ENCODE data around the gene IL22RA1.

The IL22RA1 gene

DNA sequence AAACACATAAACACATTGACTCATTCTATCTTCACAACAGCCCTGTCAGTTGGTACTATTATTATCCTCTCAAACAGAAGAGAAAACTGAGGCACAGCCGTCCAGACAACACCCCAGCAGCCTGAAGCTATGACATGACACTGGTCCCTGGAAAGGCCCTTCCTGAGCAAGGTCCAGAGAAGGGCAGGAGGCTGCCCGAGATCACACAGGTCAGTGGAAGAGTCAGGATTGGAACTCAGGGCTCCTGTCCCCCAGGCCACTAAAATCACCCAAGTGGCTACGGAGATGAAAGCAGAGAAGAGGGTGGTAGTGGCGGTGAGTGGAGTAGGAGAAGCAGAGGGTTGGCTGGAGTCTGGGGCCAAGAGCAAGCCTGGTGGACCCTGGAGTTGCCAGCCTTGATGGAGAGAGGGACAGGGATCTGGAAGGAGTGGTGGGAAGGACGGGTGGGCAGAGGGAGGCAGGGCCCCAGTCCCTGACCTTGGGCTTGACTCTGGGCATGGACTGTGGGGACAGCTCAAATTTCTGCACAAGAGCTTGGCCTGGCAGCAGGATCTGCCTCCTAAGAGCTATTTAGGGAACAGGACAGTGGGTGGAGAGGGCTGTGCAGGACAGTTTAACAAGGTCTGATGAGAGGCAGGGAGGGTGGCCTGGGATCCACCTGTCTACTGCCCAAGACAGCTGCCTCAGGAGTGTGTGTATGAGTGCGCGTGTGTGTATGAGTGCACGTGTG is 46.8 kb downstream of the IL22RA1 start:
- no peak for DNase-seq (ENCODE audit: low read depth in 3 of 3)

DNA sequence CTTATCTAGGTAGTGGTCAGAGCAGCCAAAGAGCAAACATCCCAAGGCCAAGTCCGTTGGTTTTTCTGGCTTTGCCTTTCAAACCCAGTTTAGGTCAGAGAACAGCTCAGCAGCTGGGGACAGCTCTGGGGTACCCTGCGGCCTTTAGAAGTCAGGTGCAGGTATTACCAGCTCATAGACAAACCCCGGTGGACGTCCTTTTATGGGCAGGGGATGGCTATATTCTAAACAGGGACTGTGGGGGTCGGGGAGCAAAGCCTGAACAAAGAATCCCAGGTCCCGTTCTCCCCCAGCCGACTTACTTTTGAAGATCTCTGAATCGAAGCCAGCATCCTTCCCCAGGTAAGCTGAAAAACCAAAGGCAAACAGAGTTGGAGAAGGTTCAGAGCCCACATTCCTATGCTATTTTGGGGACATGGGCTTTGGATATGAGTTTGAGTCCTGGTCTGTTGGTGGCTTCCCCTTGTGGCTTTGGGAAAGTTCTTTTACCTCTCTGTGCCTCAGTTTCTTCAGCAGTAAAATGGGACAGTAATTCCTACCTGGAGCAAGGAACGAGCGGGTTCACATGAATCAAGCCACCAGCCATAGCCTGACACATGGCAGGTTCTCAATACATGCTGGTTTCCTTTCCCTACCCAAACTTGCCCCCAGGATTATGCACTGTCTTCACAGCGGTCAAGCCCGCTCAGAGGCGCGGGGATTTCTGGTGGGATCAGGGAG is 47.6 kb downstream of the IL22RA1 start:
- DNase-seq (ENCODE audit: low read depth in 3 of 3) = no peak

DNA sequence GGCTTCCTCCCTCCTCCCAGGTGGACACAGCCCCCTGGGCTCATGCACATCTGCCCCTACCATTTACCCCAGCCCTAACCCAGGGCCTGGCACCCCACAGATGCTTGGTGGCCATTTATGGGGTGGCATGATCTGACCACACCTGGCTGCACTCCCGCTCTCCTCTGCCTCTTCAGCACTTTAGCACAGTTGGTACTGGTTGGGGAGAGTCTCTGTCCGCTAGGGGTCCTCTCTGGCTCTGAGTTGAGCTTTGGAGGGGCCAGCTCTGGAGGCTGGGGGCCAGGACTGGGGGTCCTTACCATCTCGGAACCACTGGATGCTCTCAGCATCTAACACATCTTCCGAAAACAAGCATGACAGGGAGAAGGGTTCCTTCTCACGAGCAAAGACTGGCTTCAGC is 48.4 kb downstream of the IL22RA1 start:
- DNase-seq (ENCODE audit: low read depth in 3 of 3) = no peak

DNA sequence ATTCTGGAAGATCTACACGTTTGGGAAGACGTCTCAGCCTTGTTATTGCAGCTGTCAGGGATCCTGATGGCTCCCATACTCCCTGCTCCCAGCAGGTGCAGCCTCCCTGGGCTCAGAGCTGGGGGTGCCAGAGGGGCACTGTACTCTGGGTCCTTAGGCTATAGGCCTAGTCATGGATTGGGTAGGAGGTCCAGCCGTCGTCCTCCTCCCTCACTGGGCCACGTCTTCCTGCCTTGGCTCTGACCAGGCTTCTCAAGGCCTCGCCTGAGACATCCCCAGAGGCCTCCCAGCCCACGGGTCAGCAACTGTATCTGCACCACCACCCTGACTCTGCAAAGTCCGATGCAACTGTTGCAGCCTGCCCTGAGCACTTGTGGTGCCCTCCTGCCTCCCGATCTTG is 49.2 kb downstream of the IL22RA1 start:
- DNase-seq (ENCODE audit: low read depth in 3 of 3) = no peak

DNA sequence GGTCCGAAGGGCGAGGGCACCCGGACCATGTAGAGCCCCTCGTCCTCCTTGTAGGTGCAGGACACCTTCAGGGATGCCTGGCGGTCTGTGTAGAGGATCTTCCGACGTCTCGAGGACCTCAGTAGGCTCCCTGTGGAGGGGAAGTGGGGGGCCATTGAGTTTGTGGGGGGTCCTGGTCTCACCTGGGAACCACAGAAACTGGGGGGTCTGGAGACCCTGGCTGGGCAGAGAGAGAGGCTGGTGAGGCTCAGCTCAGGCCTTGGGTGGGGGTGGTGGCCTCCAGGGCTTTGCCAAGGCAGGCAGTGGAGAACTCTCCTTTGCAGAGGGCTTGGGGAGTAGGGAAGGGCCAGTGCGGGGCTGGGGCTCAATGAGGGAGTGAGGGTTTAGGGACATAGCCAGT is 50.0 kb downstream of the IL22RA1 start:
- DNase-seq (ENCODE audit: low read depth in 3 of 3) = no peak

DNA sequence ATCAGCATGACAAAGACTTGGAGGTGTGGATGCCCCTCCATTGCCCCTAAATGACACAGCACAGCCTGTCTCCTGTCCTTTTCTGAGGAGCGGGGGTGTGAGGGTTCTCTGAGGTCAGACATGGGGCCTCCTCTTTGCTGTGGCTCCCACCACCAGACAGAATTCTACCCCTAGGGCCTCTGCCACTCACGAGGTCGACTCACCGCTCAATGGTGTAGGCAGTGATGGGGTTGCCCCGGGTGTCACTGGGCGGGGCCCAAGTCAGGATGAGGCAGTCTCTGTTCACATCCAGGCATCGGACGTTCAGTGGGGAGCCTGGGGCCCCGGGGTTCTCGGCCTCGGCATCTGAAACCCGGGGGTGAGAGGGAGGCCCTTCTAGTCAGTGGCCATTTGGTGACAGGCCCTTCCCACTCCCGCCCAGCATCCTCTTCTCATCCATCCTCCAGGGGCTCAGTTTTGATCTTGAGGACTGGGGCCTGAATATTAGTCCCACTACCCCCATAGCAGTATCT is 50.9 kb downstream of the IL22RA1 start:
- DNase-seq (ENCODE audit: low read depth in 3 of 3) = no peak

DNA sequence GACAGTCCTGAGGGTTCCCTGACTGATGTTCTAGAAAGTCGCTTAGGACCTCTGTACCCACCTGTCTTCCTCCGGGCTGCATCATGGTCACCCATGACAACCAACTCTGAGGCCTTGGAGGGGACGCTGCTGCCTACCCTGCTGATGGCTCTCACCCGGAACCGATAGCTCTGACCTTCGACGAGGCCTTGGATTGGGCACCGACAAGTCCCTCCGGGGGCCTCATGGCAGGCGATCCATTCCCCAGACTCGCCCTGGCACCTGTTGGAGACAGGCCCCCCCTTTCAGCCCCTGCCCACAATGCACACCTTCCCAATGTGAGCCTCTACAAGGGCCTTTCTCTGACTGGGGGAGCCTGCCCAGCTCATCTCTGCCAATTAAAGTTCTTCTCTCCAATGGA is 52.2 kb downstream of the IL22RA1 start:
- DNase-seq (ENCODE audit: low read depth in 3 of 3) = no peak

DNA sequence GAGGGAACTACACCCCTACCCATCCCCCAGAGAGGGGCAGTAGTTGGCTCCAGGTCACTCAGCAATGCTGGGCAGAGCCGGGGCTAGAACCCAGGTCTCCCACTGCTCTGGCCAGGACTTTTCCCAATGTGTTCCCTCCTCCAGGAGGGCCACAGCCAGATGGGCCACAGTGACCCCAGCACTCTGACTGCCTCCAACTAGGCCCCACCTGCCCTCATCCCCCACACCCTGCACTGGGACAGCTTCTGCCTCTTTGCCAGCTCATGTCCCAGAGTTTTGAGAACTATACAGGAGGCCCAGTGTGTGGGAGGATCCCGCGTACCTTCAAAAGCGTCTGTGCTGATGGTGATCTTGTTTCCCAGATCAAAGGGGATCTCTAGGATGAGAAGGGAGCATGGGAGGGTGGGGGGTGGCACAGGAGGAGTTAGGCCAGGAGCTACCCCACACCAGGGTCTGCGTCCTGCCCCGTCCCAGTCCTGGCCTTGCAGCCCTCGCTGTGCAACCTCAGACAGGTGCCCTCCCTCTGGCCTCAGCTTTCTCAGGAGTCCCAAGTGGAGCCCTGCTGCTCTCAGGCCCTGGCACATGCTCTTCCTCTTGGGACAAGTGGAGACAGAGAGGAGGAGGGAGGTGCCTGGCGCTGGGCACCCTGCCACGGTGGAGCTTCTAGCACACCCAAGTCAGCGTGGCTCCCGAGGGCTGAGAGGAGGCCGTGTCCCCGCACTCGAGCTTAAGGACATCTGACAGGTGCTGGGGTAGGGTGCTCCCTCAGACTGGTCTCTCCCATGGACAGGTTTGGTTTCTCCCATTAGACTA is 53.0 kb downstream of the IL22RA1 start:
- DNase-seq (ENCODE audit: low read depth in 3 of 3) = no peak

DNA sequence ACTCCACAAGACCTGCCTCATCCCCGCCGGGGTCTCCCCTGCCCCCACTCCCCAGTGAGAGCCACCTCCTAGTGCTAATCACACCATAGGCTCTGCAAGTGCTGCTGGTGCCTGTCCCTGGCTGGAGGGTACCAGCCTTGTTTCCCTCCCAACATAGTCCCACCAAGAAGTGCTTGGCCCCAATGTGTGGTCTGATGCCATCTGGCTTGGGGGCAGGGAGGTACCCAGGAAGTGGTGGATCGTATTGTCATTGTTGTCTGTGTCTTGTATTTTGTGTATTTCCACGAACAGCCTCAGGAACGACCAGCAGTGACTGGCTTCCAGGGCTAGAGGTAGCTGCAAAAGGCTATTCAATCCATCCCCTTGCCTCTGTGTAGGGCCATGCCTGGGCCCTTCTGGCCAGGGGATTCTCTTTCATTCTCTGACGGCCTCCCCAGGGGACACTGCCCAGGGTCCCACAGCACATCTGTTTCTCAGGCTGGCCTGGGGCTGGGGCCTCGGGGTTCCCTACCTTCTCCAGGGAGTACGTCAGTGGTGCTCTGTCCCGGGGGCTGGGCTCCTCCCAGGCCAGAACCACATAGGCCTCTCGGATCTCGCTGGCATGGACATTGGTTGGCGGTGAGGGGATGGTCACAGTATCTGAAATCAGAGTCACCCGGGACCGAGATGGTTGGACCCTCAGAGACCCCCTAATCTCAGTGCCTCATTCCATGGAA is 53.8 kb downstream of the IL22RA1 start:
- no peak for DNase-seq (ENCODE audit: low read depth in 3 of 3)

DNA sequence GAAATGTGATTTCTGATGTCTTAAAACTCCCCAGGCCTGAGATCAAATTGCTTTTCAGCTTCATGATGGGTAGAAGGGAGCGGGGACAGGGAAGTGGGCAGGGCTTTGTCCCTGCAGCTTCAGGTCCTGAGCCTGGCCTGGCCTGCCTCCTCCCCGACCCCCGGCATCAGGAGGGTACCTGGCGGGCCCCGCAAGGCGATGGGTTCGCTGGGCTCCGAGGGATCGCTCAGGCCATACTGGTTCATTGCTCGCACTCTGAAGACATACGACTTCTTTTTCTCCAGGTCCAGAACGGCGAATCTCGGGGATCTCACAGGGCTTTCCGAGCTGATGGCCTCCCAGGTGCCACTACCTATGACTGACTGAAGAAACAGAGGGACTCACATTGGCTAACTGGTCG is 56.5 kb downstream of the IL22RA1 start:
- DNase-seq (ENCODE audit: low read depth in 3 of 3) = no peak

DNA sequence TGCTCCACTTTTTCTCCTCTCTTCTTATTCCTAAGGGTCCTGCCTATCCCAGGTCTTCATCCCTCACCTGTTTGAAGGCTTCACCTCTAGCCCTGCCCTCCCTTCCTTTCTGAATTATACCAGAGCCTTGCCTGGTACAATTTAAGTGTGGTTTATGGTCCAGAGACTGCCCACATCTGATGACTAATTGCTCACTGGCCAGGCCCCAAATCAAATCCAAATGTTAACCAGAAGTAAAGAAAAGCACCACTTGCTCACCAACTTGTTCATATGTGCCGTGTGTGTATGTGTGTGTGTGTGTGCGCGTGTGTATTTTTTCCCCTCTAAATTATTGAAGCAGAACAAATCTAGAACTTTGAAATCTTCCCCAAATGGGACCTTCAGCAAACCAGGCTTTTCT is 57.4 kb downstream of the IL22RA1 start:
- DNase-seq (ENCODE audit: low read depth in 3 of 3) = no peak

DNA sequence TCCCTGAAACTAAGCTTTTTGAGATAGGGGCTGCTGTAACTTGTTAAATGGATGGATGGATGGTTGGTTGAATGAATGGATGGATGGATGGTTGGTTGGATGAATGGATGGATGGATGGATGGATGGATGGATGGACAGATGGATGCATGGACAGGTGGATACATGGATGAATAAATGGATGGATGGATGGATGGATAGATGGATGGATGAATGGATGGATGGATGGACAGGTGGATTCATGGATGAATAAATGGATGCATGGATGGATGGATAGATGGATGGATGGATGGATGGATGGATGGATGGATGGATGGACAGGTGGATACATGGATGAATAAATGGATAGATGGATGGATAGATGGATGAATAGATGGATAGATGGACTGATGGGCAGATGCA is 57.9 kb downstream of the IL22RA1 start:
- DNase-seq (ENCODE audit: low read depth in 3 of 3) = no peak

DNA sequence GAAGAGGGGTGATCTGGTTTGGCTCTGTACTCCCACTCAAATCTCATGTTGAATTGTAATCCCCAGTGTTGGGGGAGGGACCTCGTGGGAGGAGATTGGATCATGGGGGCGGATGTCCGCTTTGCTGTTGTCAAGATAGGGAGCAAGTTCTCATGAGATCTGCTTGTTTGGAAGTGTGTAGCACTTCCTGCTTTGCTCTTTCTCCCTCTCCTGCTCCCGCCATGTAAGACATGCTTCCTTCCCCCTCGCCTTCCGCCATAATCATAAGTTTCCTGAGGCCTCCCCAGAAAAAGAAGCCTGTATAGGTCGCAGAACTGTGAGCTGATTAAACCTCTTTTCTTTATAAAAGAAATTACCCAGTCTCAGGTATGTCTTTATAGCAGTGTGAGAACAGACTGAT is 58.9 kb downstream of the IL22RA1 start:
- no peak for DNase-seq (ENCODE audit: low read depth in 3 of 3)

DNA sequence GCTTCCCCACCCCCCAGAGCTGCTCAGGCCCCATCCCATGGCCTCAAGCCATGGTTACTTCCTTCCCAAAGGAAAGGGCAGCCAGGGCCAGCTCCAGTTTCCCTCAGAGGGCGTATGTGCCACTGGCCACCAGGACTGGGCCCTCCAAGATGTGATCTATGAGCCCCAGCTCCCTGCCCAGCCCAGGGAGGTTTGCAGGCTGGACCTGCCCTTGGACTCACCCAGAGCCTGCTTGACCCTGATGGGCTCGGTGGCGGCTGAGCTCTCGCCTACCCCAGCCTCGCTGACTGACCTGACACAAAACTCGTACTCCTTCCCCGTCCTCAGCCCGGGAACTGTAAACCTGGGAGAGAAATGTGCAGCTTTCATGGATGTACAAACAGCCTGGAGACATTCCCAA is 60.6 kb downstream of the IL22RA1 start:
- DNase-seq (ENCODE audit: low read depth in 3 of 3) = no peak

DNA sequence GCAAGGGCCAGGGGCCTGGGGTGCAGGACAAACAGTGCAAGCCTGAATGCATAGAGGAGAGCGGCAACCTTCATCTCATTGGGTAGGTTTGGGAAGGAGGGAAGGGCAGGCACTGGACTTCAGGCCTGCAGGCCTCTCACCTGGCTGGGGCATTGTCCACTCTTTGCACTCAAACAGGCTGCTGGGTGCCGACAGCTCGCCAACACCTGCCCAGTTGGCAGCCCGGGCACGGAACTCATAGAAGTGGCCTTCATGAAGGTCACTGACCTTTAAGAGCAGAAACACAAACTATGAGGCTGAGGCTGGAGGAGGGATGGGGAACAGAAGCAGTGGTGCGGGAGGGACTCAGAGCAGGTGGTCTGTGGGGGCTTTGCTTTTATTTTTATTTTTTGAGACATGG is 61.8 kb downstream of the IL22RA1 start:
- DNase-seq (ENCODE audit: low read depth in 3 of 3) = no peak

DNA sequence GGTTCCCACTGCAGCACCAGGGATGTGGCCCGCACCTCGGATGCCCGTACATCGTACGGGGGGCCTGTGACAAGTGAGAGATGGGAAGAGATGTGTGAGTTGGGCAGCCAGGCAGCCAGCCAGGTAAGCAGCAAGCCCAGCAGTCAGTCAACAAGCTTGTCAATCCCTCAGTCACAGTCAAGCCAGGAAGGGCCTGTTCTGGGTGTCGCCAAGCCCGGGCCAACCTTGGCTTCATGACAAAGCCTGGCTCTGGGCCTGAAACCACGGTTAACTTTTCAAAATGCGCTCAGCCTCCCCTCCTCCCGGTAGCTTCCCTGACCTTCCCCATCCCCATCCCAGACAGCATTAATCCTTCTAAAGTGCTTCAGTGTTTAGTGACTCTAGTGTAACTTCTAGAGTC is 62.8 kb downstream of the IL22RA1 start:
- DNase-seq (ENCODE audit: low read depth in 3 of 3) = no peak

DNA sequence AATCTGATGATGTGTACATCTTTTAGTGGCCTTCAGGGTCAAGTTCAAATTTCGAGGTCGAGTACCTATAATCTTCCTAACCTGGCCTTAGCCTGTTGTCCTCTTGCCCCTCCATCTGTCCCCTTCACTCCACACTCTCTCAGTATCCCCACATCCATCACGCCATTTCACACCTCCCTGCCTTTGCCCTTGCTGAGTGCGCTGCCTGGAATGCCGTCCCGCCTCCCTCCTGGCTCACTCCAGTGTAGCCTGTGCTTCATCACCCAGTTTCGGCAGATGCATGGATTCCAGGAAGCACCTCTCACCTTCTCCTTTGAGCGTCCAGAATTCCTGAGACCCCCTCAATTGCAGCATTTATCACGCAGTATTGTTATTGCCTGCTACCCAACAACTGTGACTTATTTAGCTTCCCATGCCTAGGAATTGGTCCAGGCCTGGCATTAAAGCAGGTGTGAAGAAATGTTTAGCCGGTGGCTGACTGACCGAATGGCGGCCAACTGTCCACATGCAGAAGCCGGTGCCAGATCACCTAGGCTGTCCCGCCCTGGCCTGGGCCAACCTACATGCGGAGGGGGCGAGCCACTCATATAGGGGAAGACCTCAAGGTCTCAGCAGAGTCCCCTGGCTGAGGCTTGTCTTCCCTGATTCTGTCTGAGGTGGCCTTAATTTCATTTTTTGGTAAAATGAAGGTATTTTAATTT is 65.5 kb downstream of the IL22RA1 start:
- DNase-seq (ENCODE audit: low read depth in 3 of 3) = no peak

DNA sequence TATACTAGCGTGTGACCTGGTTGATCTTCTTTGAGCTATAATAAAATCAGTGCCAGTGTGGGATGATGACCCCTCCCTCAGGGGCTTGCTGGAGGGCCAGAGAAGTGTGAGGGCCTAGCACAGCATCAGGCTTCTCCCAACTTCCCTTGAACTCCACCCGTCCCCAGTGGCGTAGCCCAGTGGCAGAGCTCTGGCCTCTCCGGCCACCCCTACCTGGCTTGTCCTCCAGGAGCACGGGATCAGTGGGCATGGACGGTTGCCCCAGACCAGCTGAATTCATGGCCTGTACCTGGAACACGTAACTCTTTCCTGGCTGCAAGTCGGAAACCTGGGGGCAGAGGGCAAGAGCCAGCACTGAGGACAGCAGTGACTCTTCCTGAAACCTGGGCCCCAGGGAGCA is 67.0 kb downstream of the IL22RA1 start:
- no peak for DNase-seq (ENCODE audit: low read depth in 3 of 3)

DNA sequence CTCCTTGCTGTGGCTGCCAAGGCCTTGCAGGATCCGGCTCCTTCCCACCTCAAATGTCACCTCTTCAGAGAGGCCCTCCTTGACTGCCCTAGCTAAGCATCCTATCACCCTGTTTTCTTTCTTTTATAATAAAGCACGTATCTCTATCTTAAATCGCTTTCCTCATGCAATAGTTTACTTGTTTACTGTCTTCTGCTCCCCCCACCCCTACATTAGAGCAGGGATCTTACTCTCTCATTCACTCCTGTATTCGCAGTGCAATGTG is 67.4 kb downstream of the IL22RA1 start:
- no peak for DNase-seq (ENCODE audit: low read depth in 3 of 3)

DNA sequence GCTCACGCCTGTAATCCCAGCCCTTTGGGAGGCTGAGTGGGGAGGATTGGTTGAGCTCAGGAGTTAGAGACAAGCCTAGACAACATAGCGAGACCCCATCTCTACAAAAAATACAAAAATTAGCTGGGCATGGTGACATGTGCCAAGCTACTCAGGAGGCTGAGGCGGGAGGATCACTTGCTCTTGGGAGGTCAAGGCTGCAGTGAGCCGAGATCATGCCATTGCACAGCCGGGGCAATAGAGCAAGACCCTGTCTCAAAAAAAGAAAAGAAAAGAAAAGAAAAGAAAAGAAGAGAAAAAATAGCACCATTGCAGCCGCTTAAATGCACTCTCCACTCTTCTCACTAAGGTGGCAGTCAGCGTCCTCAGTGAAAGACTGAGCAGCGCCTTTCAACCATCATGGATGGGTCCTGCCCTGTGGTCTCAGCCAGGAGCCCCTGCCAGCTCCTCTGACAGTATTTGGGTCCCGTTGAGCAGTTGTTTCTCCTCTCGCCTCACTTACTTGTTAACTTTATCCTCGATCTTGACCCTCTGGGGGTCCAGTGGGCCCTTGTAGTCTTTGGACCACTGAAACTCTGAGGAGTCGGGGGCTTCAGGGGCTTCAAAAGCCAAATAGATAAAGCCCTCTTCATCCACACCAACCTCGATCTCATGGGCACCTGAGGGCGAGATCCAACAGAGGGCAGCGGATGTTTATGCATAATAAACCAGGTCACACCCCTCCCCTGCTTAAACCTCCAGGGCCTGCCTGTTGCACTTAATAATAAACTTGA is 67.9 kb downstream of the IL22RA1 start:
- no peak for DNase-seq (ENCODE audit: low read depth in 3 of 3)

DNA sequence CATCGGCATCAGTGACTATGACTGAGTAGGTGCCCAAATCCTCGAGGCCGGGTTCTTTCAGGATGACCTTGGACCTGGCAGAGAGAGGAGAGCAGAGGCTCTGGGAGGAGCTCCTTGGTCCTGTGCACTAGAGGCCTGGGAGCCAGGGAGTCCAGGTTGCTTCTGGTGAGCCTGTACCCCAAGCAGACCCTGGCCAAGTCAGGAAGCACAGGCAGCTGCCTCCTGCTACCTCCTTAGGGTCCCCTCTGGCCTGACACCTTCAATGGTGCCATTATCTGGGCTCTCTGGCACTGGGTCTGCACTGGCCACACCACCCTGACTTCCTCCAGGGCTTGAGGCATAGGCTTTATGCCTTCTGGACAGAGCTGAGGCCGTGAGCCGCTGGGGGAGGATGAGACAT is 68.7 kb downstream of the IL22RA1 start:
- no peak for DNase-seq (ENCODE audit: low read depth in 3 of 3)

Data from stimulated activated CD4-positive, alpha-beta T cell treated with anti-CD3 and anti-CD28 coated beads, TNF-alpha, amount 100 ng/mL, for 24 hours (primary cell).